HepG2 (cell line): Measurements from ENCODE around the gene CLEC16A. TPM values are rescaled to one million over a fixed set of nuclear protein-coding genes. Genes with fewer than 3 reads are reported as not detected.

ENCODE experiments used
- CENPT ChIP-seq: sonication (generic); formaldehyde crosslinking; IDR thresholded peaks from 2 replicates; pipeline ENCODE4 v1.8.0; 2022; ENCODE audit warnings: low read depth, mild to moderate bottlenecking, moderate library complexity, missing genetic modification reagents
- FOSL1 ChIP-seq: sonication (generic); formaldehyde crosslinking; IDR thresholded peaks from 2 replicates; pipeline ENCODE4 v1.9.0; 2021; ENCODE audit warnings: missing genetic modification reagents, borderline replicate concordance
- polyA plus RNA-seq, 8 experiments: library from polyadenylated mRNA; depleted of rRNA in 3 of 8; stranded (reverse) in 7 of 8; unstranded in 1 of 8; fragments of >200 nt; fragmentation: Illumina TruSeq in 4 of 8; extraction: Trizol in 4 of 8; gene quantifications; 2 replicates each; pipeline versions ENCODE4 v1.2.1 to v1.2.3, GENCODE V29; 2011 to 2016; ENCODE audit warnings: low read depth in 4 of 8, missing spikeins in 1 of 8, mixed read lengths in 1 of 8; ENCODE audit not compliant: insufficient read depth in 1 of 8
- total RNA-seq, 5 experiments: library from RNA; depleted of rRNA; stranded (reverse); fragments of >200 nt; fragmentation: Illumina TruSeq; extraction: Trizol; gene quantifications; 2 replicates each; pipeline ENCODE4 v1.2.3, GENCODE V29; 2016; ENCODE audit warnings: low read depth in 1 of 5
- TF ChIP-seq, protein P1 (sequence below): sonication (generic); formaldehyde crosslinking; IDR thresholded peaks from 2 replicates; pipeline ENCODE4 v1.4.0; 2020; ENCODE audit warnings: missing genetic modification reagents, borderline replicate concordance
- TF ChIP-seq, protein P2 (sequence below): sonication (generic); formaldehyde crosslinking; IDR thresholded peaks from 2 replicates; pipeline ENCODE4 v1.4.0; 2020; ENCODE audit warnings: mild to moderate bottlenecking, missing genetic modification reagents
- TF ChIP-seq, protein P3 (sequence below): sonication (generic); formaldehyde crosslinking; IDR thresholded peaks from 2 replicates; pipeline ENCODE4 v1.8.0; 2022; ENCODE audit warnings: mild to moderate bottlenecking, missing genetic modification reagents, borderline replicate concordance
- TF ChIP-seq, protein P4 (sequence below): sonication (generic); formaldehyde crosslinking; IDR thresholded peaks from 2 replicates; pipeline ENCODE4 v1.4.0; 2020; ENCODE audit warnings: missing genetic modification reagents
- TF ChIP-seq, protein P5 (sequence below): IDR thresholded peaks from 2 replicates; pipeline ENCODE4 v1.6.1; 2016
- TF ChIP-seq, protein P6 (sequence below): IDR thresholded peaks from 2 replicates; pipeline ENCODE4 v1.6.1; 2012; ENCODE audit warnings: low read length, improper control_type of control experiment
- TF ChIP-seq, protein P7 (sequence below): IDR thresholded peaks from 2 replicates; pipeline ENCODE4 v1.6.1; 2016; ENCODE audit warnings: control low read depth

The CLEC16A gene
- total and polyA plus RNA-seq, 2 of the 13 experiments (the other 11 are each of a cell fraction or from before 2014, with no cell fraction given), result 8.5 to 10.3 TPM

DNA sequence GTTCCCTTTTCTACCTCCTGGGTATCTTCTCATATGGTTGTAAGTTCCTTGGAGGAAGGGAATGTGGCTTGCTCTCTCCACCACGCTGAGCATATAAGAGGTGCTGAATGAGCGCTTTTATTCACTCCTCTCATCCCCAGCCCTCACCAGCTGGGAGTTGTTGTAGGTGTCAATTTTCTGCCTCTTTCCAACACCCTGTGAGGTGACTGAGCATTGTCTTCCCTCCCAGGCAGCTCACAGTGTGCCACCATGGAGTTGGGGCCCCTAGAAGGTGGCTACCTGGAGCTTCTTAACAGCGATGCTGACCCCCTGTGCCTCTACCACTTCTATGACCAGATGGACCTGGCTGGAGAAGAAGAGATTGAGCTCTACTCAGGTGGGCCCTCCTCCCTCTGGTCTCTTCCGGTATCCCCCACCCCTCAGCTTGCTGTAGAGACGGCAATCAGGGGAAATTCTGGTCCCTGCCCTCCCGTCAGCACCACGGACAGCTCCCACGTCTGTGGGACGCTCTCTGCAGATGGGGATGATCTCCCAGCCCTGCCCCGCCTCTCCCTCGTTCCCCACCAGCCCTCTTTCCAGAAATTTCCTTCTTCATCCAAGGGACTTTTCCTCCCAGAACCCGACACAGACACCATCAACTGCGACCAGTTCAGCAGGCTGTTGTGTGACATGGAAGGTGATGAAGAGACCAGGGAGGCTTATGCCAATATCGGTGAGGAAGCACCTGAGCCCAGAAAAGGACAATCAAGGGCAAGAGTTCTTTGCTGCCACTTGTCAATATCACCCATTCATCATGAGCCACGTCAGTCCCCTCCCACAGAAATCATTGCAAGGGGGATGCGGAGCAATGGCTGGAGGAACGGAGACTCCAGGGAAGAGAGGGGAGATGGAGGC lies 49.1 kb upstream of the CLEC16A start (continued):
- TF ChIP-seq, protein P1, sequence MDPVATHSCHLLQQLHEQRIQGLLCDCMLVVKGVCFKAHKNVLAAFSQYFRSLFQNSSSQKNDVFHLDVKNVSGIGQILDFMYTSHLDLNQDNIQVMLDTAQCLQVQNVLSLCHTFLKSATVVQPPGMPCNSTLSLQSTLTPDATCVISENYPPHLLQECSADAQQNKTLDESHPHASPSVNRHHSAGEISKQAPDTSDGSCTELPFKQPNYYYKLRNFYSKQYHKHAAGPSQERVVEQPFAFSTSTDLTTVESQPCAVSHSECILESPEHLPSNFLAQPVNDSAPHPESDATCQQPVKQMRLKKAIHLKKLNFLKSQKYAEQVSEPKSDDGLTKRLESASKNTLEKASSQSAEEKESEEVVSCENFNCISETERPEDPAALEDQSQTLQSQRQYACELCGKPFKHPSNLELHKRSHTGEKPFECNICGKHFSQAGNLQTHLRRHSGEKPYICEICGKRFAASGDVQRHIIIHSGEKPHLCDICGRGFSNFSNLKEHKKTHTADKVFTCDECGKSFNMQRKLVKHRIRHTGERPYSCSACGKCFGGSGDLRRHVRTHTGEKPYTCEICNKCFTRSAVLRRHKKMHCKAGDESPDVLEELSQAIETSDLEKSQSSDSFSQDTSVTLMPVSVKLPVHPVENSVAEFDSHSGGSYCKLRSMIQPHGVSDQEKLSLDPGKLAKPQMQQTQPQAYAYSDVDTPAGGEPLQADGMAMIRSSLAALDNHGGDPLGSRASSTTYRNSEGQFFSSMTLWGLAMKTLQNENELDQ (CRISPR knock-in tag), result peak; percentile 97
- TF ChIP-seq, protein P2, sequence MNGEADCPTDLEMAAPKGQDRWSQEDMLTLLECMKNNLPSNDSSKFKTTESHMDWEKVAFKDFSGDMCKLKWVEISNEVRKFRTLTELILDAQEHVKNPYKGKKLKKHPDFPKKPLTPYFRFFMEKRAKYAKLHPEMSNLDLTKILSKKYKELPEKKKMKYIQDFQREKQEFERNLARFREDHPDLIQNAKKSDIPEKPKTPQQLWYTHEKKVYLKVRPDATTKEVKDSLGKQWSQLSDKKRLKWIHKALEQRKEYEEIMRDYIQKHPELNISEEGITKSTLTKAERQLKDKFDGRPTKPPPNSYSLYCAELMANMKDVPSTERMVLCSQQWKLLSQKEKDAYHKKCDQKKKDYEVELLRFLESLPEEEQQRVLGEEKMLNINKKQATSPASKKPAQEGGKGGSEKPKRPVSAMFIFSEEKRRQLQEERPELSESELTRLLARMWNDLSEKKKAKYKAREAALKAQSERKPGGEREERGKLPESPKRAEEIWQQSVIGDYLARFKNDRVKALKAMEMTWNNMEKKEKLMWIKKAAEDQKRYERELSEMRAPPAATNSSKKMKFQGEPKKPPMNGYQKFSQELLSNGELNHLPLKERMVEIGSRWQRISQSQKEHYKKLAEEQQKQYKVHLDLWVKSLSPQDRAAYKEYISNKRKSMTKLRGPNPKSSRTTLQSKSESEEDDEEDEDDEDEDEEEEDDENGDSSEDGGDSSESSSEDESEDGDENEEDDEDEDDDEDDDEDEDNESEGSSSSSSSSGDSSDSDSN (CRISPR knock-in tag), result no peak
- TF ChIP-seq FOSL1 (CRISPR knock-in tag) (no peak), CENPT (CRISPR knock-in tag) (no peak)
- TF ChIP-seq, protein P3, sequence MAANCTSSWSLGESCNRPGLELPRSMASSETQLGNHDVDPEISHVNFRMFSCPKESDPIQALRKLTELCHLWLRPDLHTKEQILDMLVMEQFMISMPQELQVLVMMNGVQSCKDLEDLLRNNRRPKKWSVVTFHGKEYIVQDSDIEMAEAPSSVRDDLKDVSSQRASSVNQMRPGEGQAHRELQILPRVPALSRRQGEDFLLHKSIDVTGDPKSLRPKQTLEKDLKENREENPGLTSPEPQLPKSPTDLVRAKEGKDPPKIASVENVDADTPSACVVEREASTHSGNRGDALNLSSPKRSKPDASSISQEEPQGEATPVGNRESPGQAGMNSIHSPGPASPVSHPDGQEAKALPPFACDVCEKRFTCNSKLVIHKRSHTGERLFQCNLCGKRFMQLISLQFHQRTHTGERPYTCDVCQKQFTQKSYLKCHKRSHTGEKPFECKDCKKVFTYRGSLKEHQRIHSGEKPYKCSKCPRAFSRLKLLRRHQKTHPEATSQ (CRISPR knock-in tag), result no peak
- TF ChIP-seq, protein P4, sequence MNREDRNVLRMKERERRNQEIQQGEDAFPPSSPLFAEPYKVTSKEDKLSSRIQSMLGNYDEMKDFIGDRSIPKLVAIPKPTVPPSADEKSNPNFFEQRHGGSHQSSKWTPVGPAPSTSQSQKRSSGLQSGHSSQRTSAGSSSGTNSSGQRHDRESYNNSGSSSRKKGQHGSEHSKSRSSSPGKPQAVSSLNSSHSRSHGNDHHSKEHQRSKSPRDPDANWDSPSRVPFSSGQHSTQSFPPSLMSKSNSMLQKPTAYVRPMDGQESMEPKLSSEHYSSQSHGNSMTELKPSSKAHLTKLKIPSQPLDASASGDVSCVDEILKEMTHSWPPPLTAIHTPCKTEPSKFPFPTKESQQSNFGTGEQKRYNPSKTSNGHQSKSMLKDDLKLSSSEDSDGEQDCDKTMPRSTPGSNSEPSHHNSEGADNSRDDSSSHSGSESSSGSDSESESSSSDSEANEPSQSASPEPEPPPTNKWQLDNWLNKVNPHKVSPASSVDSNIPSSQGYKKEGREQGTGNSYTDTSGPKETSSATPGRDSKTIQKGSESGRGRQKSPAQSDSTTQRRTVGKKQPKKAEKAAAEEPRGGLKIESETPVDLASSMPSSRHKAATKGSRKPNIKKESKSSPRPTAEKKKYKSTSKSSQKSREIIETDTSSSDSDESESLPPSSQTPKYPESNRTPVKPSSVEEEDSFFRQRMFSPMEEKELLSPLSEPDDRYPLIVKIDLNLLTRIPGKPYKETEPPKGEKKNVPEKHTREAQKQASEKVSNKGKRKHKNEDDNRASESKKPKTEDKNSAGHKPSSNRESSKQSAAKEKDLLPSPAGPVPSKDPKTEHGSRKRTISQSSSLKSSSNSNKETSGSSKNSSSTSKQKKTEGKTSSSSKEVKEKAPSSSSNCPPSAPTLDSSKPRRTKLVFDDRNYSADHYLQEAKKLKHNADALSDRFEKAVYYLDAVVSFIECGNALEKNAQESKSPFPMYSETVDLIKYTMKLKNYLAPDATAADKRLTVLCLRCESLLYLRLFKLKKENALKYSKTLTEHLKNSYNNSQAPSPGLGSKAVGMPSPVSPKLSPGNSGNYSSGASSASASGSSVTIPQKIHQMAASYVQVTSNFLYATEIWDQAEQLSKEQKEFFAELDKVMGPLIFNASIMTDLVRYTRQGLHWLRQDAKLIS (CRISPR knock-in tag), result no peak
- TF ChIP-seq, protein P5, sequence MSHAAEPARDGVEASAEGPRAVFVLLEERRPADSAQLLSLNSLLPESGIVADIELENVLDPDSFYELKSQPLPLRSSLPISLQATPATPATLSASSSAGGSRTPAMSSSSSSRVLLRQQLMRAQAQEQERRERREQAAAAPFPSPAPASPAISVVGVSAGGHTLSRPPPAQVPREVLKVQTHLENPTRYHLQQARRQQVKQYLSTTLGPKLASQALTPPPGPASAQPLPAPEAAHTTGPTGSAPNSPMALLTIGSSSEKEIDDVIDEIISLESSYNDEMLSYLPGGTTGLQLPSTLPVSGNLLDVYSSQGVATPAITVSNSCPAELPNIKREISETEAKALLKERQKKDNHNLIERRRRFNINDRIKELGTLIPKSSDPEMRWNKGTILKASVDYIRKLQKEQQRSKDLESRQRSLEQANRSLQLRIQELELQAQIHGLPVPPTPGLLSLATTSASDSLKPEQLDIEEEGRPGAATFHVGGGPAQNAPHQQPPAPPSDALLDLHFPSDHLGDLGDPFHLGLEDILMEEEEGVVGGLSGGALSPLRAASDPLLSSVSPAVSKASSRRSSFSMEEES (CRISPR knock-in tag), result peak; percentile 90
- TF ChIP-seq, protein P6, sequence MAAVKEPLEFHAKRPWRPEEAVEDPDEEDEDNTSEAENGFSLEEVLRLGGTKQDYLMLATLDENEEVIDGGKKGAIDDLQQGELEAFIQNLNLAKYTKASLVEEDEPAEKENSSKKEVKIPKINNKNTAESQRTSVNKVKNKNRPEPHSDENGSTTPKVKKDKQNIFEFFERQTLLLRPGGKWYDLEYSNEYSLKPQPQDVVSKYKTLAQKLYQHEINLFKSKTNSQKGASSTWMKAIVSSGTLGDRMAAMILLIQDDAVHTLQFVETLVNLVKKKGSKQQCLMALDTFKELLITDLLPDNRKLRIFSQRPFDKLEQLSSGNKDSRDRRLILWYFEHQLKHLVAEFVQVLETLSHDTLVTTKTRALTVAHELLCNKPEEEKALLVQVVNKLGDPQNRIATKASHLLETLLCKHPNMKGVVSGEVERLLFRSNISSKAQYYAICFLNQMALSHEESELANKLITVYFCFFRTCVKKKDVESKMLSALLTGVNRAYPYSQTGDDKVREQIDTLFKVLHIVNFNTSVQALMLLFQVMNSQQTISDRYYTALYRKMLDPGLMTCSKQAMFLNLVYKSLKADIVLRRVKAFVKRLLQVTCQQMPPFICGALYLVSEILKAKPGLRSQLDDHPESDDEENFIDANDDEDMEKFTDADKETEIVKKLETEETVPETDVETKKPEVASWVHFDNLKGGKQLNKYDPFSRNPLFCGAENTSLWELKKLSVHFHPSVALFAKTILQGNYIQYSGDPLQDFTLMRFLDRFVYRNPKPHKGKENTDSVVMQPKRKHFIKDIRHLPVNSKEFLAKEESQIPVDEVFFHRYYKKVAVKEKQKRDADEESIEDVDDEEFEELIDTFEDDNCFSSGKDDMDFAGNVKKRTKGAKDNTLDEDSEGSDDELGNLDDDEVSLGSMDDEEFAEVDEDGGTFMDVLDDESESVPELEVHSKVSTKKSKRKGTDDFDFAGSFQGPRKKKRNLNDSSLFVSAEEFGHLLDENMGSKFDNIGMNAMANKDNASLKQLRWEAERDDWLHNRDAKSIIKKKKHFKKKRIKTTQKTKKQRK, result no peak
- TF ChIP-seq, protein P7, sequence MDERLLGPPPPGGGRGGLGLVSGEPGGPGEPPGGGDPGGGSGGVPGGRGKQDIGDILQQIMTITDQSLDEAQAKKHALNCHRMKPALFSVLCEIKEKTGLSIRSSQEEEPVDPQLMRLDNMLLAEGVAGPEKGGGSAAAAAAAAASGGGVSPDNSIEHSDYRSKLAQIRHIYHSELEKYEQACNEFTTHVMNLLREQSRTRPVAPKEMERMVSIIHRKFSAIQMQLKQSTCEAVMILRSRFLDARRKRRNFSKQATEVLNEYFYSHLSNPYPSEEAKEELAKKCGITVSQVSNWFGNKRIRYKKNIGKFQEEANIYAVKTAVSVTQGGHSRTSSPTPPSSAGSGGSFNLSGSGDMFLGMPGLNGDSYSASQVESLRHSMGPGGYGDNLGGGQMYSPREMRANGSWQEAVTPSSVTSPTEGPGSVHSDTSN (CRISPR knock-in tag), result no peak
